Spleen (tissue), 11 donors: ENCODE results near the gene STEAP1B. TPM values are rescaled to one million over a fixed set of nuclear protein-coding genes. Genes with fewer than 3 reads are reported as not detected.
A peak's percentile ranks its signal among the peaks of the same experiment; 100 is the strongest.

Experiments
- DNase-seq: peaks from one replicate; pipeline ENCODE4 v3.0.0-alpha.2; 2020
- H3K27ac ChIP-seq, 8 donors: fragments of 200-600 bp; sonication (generic) in 7 of 8; 1 replicate in 4 of 8; 2 replicates in 4 of 8; pipeline versions ENCODE4 v1.5.0 to v1.8.0; 2016 to 2021; ENCODE audit warnings: inconsistent platforms in 4 of 8, mild to moderate bottlenecking in 4 of 8, moderate library complexity in 1 of 8
- H3K27me3 ChIP-seq, 7 donors: fragments of 200-600 bp; sonication (generic) in 6 of 7; replicated peaks in 1 of 7; 1 replicate in 4 of 7; 2 replicates in 3 of 7; pipeline versions ENCODE4 v1.5.0 to v1.8.0; 2016 to 2021; ENCODE audit warnings: inconsistent platforms in 3 of 7, mild to moderate bottlenecking in 1 of 7
- H3K36me3 ChIP-seq, 6 donors: fragments of 200-600 bp; sonication (generic) in 5 of 6; 1 replicate in 4 of 6; 2 replicates in 2 of 6; pipeline versions ENCODE4 v1.5.0 to v1.8.0; 2016 to 2021; ENCODE audit warnings: inconsistent platforms in 2 of 6
- H3K4me1 ChIP-seq, 6 donors: fragments of 200-600 bp; sonication (generic) in 5 of 6; 1 replicate in 3 of 6; 2 replicates in 3 of 6; pipeline versions ENCODE4 v1.5.0 to v1.8.0; 2016 to 2021; ENCODE audit warnings: inconsistent platforms in 3 of 6
- H3K4me3 ChIP-seq, 8 donors: fragments of 200-600 bp; sonication (generic) in 7 of 8; 1 replicate in 4 of 8; 2 replicates in 4 of 8; pipeline versions ENCODE4 v1.5.0 to v1.8.0; 2016 to 2021; ENCODE audit warnings: inconsistent platforms in 4 of 8, mild to moderate bottlenecking in 4 of 8, moderate library complexity in 2 of 8
- H3K9me3 ChIP-seq, 8 donors: fragments of 200-600 bp; sonication (generic) in 7 of 8; 1 replicate in 4 of 8; 2 replicates in 4 of 8; pipeline versions ENCODE4 v1.5.0 to v1.8.0; 2016 to 2021; ENCODE audit warnings: inconsistent platforms in 4 of 8
- POLR2A ChIP-seq, 3 donors: fragments of 450-650 bp; IDR thresholded peaks; one replicate each; pipeline ENCODE4 v1.5.1; 2017; ENCODE audit warnings: antibody characterized with exemption in 3 of 3, mild to moderate bottlenecking in 1 of 3
- POLR2AphosphoS5 ChIP-seq, 3 donors: sonication (generic); formaldehyde crosslinking; IDR thresholded peaks; one replicate each; pipeline ENCODE4 v1.5.1; 2017; ENCODE audit warnings: antibody characterized with exemption in 3 of 3
- WGBS, 5 donors: extraction: QIAGEN DNeasy Blood & Tissue Kit in 3 of 5; methylation state at CpG; one replicate each; pipeline versions ENCODE4 v1.1.5 to v1.1.7; 2013 to 2018; 5-methylcytosine and 5-hydroxymethylcytosine counted together
- intact Hi-C: fragments of 100-400 bp; cut with DNase I; formaldehyde crosslinking; loops from one replicate; pipeline ENCODE4 v1.15.0; 2023; ENCODE audit warnings: low total_unique reads
- polyA plus RNA-seq, 3 donors: library from polyadenylated mRNA; stranded (reverse); fragments of 200-250 nt; gene quantifications; one replicate each; pipeline ENCODE4 v1.2.1, GENCODE V29; 2013
- total RNA-seq, 7 donors: library from RNA; depleted of rRNA in 3 of 7; stranded (reverse); fragments of >200 nt in 3 of 7; fragmentation: NEBNext Ultra II Directional in 4 of 7; extraction: Animal tissue kit (Norgen Biotek cat#: 25700) in 4 of 7; gene quantifications; one replicate each; pipeline versions ENCODE4 v1.1.0 to v1.2.1, GENCODE V29; 2016 to 2021
- TF ChIP-seq, protein P1 (sequence below), 11 experiments: fragments of 200-600 bp in 7 of 11; fragments of 450-650 bp in 4 of 11; sonication (generic) in 4 of 11; IDR thresholded peaks in 8 of 11; conservative IDR thresholded peaks in 3 of 11; 1 replicate in 7 of 11; 2 replicates in 4 of 11; pipeline versions ENCODE4 v1.4.0 to v1.8.0; 2016 to 2021; ENCODE audit warnings: antibody characterized with exemption in 11 of 11, inconsistent platforms in 4 of 11, mild to moderate bottlenecking in 1 of 11
- donor health status: healthy with polysubstance abuse.
- donor health status: DM: no; HTN: no; CAD: no; lungs with moderate emphysema.
- donor health status: DM: no; HTN: no; CAD: no.
- donor health status: Bipolar disorder and iron deficiency.
- donor health status: healthy.
- donor health status: DM: no; HTN: no; CAD: no.
- donor health status: DM: yes; HTN: yes; CAD: no.

Gene STEAP1B
- total and polyA plus RNA-seq, 10 donors = 5.9 to 22.5 (median 12.9) TPM

- TF ChIP-seq POLR2AphosphoS5 (IDR thresholded peaks at IDR 0.05) = no peak
- TF ChIP-seq POLR2A (IDR thresholded peaks at IDR 0.05) = no peak
- H3K27ac ChIP-seq = peak overlapping the region in 7 of 8 donors; percentile 9 to 86 (median 76)
- no peak for DNase-seq
- H3K9me3 ChIP-seq = no peaks in the 10 kb centered on the region
- intact Hi-C loops = no loop called here
- no peak overlapping the region for H3K4me3 ChIP-seq
- H3K36me3 ChIP-seq = no peaks in the 10 kb centered on the region
- 85 to 96% (median 86%) methylated on average over 7 of the region's 7 CpGs for WGBS, 5 donors
- H3K4me1 ChIP-seq = no peaks in the 10 kb centered on the region
- H3K27me3 ChIP-seq = no peaks in the 10 kb centered on the region
Observed at GRCh38 chr7:22419488-22419887, 80.5 kb downstream of the STEAP1B start.

GRCh38 chr7:22418251-22419046, 81.5 kb downstream of the STEAP1B start:
- Histone ChIP-seq H3K27ac (peak overlapping the region; percentile 53 to 86 (median 74)), H3K27me3 (no peaks in the 10 kb centered on the region), H3K36me3 (no peaks in the 10 kb centered on the region), H3K4me1 (no peaks in the 10 kb centered on the region), H3K9me3 (no peaks in the 10 kb centered on the region), H3K4me3 (no peak overlapping the region)
- no peak for DNase-seq
- peak in 1 of 3 donors; percentile 44 for TF ChIP-seq POLR2AphosphoS5 (IDR thresholded peaks at IDR 0.05)
- TF ChIP-seq, protein P1, sequence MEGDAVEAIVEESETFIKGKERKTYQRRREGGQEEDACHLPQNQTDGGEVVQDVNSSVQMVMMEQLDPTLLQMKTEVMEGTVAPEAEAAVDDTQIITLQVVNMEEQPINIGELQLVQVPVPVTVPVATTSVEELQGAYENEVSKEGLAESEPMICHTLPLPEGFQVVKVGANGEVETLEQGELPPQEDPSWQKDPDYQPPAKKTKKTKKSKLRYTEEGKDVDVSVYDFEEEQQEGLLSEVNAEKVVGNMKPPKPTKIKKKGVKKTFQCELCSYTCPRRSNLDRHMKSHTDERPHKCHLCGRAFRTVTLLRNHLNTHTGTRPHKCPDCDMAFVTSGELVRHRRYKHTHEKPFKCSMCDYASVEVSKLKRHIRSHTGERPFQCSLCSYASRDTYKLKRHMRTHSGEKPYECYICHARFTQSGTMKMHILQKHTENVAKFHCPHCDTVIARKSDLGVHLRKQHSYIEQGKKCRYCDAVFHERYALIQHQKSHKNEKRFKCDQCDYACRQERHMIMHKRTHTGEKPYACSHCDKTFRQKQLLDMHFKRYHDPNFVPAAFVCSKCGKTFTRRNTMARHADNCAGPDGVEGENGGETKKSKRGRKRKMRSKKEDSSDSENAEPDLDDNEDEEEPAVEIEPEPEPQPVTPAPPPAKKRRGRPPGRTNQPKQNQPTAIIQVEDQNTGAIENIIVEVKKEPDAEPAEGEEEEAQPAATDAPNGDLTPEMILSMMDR (IDR thresholded peaks at IDR 0.05 in 8 of 11, conservative IDR thresholded peaks at IDR 0.05 in 3 of 11) = no peak
- 67 to 84% (median 76%) methylated on average over 6 of the region's 6 CpGs for WGBS, 5 donors
- intact Hi-C loops = no loop called here

- intact Hi-C loops = no loop called here
- Histone ChIP-seq H3K9me3 (no peaks in the 10 kb centered on the region), H3K4me1 (no peaks in the 10 kb centered on the region), H3K27ac (peak overlapping the region; percentile 53 to 86 (median 74)), H3K27me3 (no peaks in the 10 kb centered on the region), H3K36me3 (no peaks in the 10 kb centered on the region), H3K4me3 (no peak overlapping the region)
- TF ChIP-seq POLR2AphosphoS5 (IDR thresholded peaks at IDR 0.05) (peak in 1 of 3 donors; percentile 79), POLR2A (IDR thresholded peaks at IDR 0.05) (no peak)
- DNase-seq = no peak
- WGBS, 5 donors = 58 to 71% (median 66%) methylated on average over 5 of the region's 5 CpGs
Observed at GRCh38 chr7:22417841-22418240, 82.1 kb downstream of the STEAP1B start.

GRCh38 chr7:22417349-22417748, 82.6 kb downstream of the STEAP1B start:
- Histone ChIP-seq H3K9me3 (no peaks in the 10 kb centered on the region), H3K4me1 (no peaks in the 10 kb centered on the region), H3K36me3 (no peaks in the 10 kb centered on the region), H3K27ac (peak overlapping the region in 7 of 8 donors; percentile 16 to 86 (median 72)), H3K27me3 (no peaks in the 10 kb centered on the region), H3K4me3 (no peak overlapping the region)
- TF ChIP-seq POLR2AphosphoS5 (IDR thresholded peaks at IDR 0.05) = no peak
- TF ChIP-seq, protein P1 (IDR thresholded peaks at IDR 0.05 in 8 of 11, conservative IDR thresholded peaks at IDR 0.05 in 3 of 11) = no peak
- no peak for TF ChIP-seq POLR2A (IDR thresholded peaks at IDR 0.05)
- no peak for DNase-seq
- intact Hi-C loops = no loop called here
- WGBS, 5 donors = 68 to 84% (median 73%) methylated on average over 2 of the region's 2 CpGs

- no peaks in the 10 kb centered on the region for H3K9me3 ChIP-seq
- H3K4me3 ChIP-seq = no peak overlapping the region
- no peak for DNase-seq
- intact Hi-C loops = no loop called here
- H3K36me3 ChIP-seq = no peaks in the 10 kb centered on the region
- WGBS, 5 donors = 91 to 96% (median 92%) methylated on average over 2 of the region's 2 CpGs
- no peak overlapping the region for H3K27ac ChIP-seq
- TF ChIP-seq POLR2AphosphoS5 (IDR thresholded peaks at IDR 0.05) (no peak), POLR2A (IDR thresholded peaks at IDR 0.05) (no peak)
- TF ChIP-seq, protein P1 (IDR thresholded peaks at IDR 0.05 in 8 of 11, conservative IDR thresholded peaks at IDR 0.05 in 3 of 11) = no peak
- no peaks in the 10 kb centered on the region for H3K27me3 ChIP-seq
- no peaks in the 10 kb centered on the region for H3K4me1 ChIP-seq
Observed at GRCh38 chr7:22414424-22414823, 85.6 kb downstream of the STEAP1B start.
